K562 (cell line): ENCODE measurements around the gene SLC37A4. TPM values are rescaled to one million over a fixed set of nuclear protein-coding genes. Genes with fewer than 3 reads are reported as not detected.

Source experiments
- ATF7 ChIP-seq: fragments of 450-650 bp; IDR thresholded peaks from 2 replicates; pipeline ENCODE4 v1.7.1; 2014; ENCODE audit warnings: mild to moderate bottlenecking, moderate library complexity
- CBX1 ChIP-seq: sonication (generic); IDR thresholded peaks from 2 replicates; pipeline ENCODE4 v1.6.1; 2016; ENCODE audit warnings: antibody characterized with exemption, low read depth, mild to moderate bottlenecking
- DIDO1 ChIP-seq: fragments of 450-650 bp; IDR thresholded peaks from 2 replicates; pipeline ENCODE4 v1.6.1; 2016; ENCODE audit warnings: low read depth, missing biosample characterization, missing genetic modification characterization
- ELF2 ChIP-seq: fragments of 250-450 bp; sonication (Bioruptor Pico); IDR thresholded peaks from 2 replicates; pipeline ENCODE4 v1.5.0; 2021; ENCODE audit warnings: mild to moderate bottlenecking
- EP300 ChIP-seq: IDR thresholded peaks from 2 replicates; pipeline ENCODE4 v1.6.1; 2012; ENCODE audit warnings: low read length, improper control_type of control experiment
- KDM5B ChIP-seq: fragments of 200-600 bp; sonication (generic); IDR thresholded peaks from 2 replicates; pipeline ENCODE4 v1.6.1; 2012; ENCODE audit warnings: low read depth, mild to moderate bottlenecking, moderate library complexity, low read length, control low read depth, inconsistent platforms; ENCODE audit not compliant: insufficient replicate concordance
- MGA ChIP-seq: fragments of 450-650 bp; IDR thresholded peaks from 2 replicates; pipeline ENCODE4 v1.6.1; 2016; ENCODE audit warnings: mild to moderate bottlenecking, moderate library complexity
- MTA1 ChIP-seq: fragments of 450-650 bp; IDR thresholded peaks from 2 replicates; pipeline ENCODE4 v1.6.1; 2017; ENCODE audit warnings: borderline replicate concordance
- MTA3 ChIP-seq: fragments of 450-650 bp; formaldehyde crosslinking; IDR thresholded peaks from 2 replicates; pipeline ENCODE4 v1.6.1; 2017; ENCODE audit warnings: mild to moderate bottlenecking, borderline replicate concordance
- NR2F6 ChIP-seq: fragments of 450-650 bp; formaldehyde crosslinking; IDR thresholded peaks from 2 replicates; pipeline ENCODE4 v1.4.0; 2020; ENCODE audit warnings: mild to moderate bottlenecking
- OTX1 ChIP-seq: fragments of 450-650 bp; formaldehyde crosslinking; IDR thresholded peaks from 2 replicates; pipeline ENCODE4 v1.4.0; 2022; ENCODE audit warnings: mild to moderate bottlenecking
- TAF7 ChIP-seq: fragments of 450-650 bp; IDR thresholded peaks from 2 replicates; pipeline ENCODE4 v1.6.1; 2016; ENCODE audit warnings: missing genetic modification characterization, missing compliant biosample characterization
- ZBTB33 ChIP-seq: sonication (generic); formaldehyde crosslinking; IDR thresholded peaks from 2 replicates; pipeline ENCODE4 v1.8.1; 2023; ENCODE audit warnings: mild to moderate bottlenecking, missing genetic modification reagents
- ZNF23 ChIP-seq: fragments of 250-450 bp; sonication (Bioruptor Pico); IDR thresholded peaks from 2 replicates; pipeline ENCODE4 v1.4.0; 2020; ENCODE audit warnings: mild to moderate bottlenecking
- ZNF830 ChIP-seq: fragments of 250-450 bp; sonication (Bioruptor Pico); IDR thresholded peaks from 2 replicates; pipeline ENCODE4 v1.5.0; 2021; ENCODE audit warnings: mild to moderate bottlenecking
- ZSCAN29 ChIP-seq: fragments of 450-650 bp; IDR thresholded peaks from 2 replicates; pipeline ENCODE4 v1.6.1; 2017
- polyA plus RNA-seq, 8 experiments: library from polyadenylated mRNA; depleted of rRNA in 4 of 8; stranded (reverse) in 5 of 8; unstranded in 3 of 8; fragments of >200 nt; fragmentation: Nextera tagmentation in 2 of 8; fragmentation: Illumina TruSeq in 1 of 8; extraction: Ambion mirVana in 2 of 8; extraction: Trizol in 1 of 8; gene quantifications; 2 replicates each; pipeline versions ENCODE4 v1.2.1 to v1.2.3, GENCODE V29; 2011 to 2014; ENCODE audit warnings: inconsistent platforms in 1 of 8, missing spikeins in 1 of 8
- total RNA-seq, 7 experiments: library from RNA; depleted of rRNA in 6 of 7; stranded (reverse); fragments of >200 nt in 6 of 7; fragmentation: Illumina TruSeq in 2 of 7; extraction: Trizol in 2 of 7; gene quantifications; 2 replicates each; pipeline versions ENCODE4 v1.2.1 to v1.2.3, GENCODE V29; 2011 to 2021; ENCODE audit warnings: low replicate concordance in 1 of 7

The SLC37A4 gene
- total and polyA plus RNA-seq, 9 of the 15 experiments (the other 6 are each of a cell fraction or from before 2014, with no cell fraction given) = 24.7 to 73.9 (median 40.7) TPM

- peak; percentile 76 for TF ChIP-seq MGA
- no peak for TF ChIP-seq ZBTB33 (CRISPR knock-in tag)
- peak; percentile 85 for TF ChIP-seq TAF7
- TF ChIP-seq EP300 = 0 out of 2 replicates have a peak, but pooled peaks have one; percentile 21
- TF ChIP-seq KDM5B = peak; percentile 54
- no peak for TF ChIP-seq OTX1 (CRISPR knock-in tag)
- TF ChIP-seq ZSCAN29 = peak; percentile 53; the same call in 1 of the 2 replicates
- TF ChIP-seq DIDO1 (tag) = peak; percentile 49; the same call in 1 of the 2 replicates
- TF ChIP-seq NR2F6 (CRISPR knock-in tag) = no peak
- no peak for TF ChIP-seq MTA1
- 0 out of 2 replicates have a peak, but pooled peaks have one; percentile 18 for TF ChIP-seq CBX1
- no peak for TF ChIP-seq ZNF830 (CRISPR knock-in tag)
- TF ChIP-seq MTA3 = no peak; the same call in 1 of the 2 replicates
- TF ChIP-seq ELF2 (CRISPR knock-in tag) = peak; percentile 75; the same call in 1 of the 2 replicates
- no peak for TF ChIP-seq ZNF23 (CRISPR knock-in tag)
- TF ChIP-seq ATF7 = peak; percentile 73
Observed at GRCh38 chr11:119067371-119068222, 36.9 kb upstream of the SLC37A4 start, which contains the start of gene VPS11 (continued).
